ENCODE measurements around the gene MACROH2A2. TPM values are rescaled to one million over a fixed set of nuclear protein-coding genes. Genes with fewer than 3 reads are reported as not detected.
"Not testable (repeated sequence)": the region's sequence is repeated elsewhere in the genome, so short reads cannot be mapped to it uniquely, and the experiment has no call there.

MACROH2A2 gene
- total and polyA plus RNA-seq, 8 donors: 6.7 to 19.3 (median 9.8) TPM

DNA sequence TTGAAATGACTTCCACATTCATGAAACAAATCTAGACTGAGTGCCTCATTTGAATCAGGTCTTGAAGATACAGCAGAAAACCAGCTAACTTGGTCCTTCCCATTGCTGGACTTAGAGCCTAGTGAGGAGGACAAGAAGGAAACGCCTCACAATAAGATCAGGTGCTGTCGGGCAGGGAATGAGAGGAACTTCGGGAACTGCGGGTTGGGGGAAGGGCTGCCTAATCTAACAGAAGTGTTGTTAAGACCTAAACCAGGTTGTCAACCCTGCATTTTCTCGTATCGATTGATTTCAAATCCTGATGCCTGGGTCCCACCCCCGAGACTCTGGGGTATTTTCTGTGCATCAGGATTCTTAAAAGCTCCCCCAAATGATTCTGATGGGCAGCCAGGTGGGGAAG is 26.3 kb downstream of the MACROH2A2 start:
- Histone ChIP-seq H3K27ac (no peak overlapping the region), H3K27me3 (no peaks in the 10 kb centered on the region), H3K4me1 (no peaks in the 10 kb centered on the region), H3K4me3 (no peak overlapping the region), H3K36me3 (peaks cover 0 to 13% (median 3%) of the 10 kb centered on the region in 4 donors), H3K9me3 (no peaks in the 10 kb centered on the region)
- DNase-seq: no peak
- intact Hi-C loops (cut with DNase I; ENCODE audit: low total_unique reads): no loop called here
- 84 to 94% (median 93%) methylated on average over 7 of the region's 7 CpGs for WGBS, 5 donors
- TF ChIP-seq POLR2AphosphoS5 (IDR thresholded peaks at IDR 0.05) (no peak), POLR2A (IDR thresholded peaks at IDR 0.05) (no peak), EP300 (IDR thresholded peaks at IDR 0.05) (no peak)
- TF ChIP-seq, protein P1, sequence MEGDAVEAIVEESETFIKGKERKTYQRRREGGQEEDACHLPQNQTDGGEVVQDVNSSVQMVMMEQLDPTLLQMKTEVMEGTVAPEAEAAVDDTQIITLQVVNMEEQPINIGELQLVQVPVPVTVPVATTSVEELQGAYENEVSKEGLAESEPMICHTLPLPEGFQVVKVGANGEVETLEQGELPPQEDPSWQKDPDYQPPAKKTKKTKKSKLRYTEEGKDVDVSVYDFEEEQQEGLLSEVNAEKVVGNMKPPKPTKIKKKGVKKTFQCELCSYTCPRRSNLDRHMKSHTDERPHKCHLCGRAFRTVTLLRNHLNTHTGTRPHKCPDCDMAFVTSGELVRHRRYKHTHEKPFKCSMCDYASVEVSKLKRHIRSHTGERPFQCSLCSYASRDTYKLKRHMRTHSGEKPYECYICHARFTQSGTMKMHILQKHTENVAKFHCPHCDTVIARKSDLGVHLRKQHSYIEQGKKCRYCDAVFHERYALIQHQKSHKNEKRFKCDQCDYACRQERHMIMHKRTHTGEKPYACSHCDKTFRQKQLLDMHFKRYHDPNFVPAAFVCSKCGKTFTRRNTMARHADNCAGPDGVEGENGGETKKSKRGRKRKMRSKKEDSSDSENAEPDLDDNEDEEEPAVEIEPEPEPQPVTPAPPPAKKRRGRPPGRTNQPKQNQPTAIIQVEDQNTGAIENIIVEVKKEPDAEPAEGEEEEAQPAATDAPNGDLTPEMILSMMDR (IDR thresholded peaks at IDR 0.05): no peak

DNA sequence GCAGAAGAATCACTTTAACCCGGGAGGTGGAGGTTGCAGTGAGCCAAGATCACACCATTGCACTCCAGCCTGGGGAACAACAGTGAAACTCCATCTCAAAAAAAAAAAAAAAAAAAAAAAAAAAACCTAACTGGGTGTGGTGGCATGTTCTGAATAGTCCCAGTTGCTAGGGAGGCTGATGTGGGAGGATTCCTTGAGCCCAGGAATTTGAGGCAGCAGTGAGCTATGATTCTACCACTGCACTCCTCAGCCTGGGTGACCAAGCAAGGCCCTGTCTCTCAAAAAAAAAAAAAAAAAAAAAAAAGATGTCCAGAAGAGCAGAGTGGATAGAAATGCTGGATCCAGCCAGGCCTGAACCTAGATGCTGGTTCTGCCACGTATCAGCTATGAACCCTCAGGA is 28.1 kb downstream of the MACROH2A2 start:
- WGBS, 5 donors: 91 to 100% (median 93%) methylated on average over 2 of the region's 2 CpGs
- intact Hi-C loops (cut with DNase I; ENCODE audit: low total_unique reads); H3K4me1 ChIP-seq; H3K27me3 ChIP-seq; H3K36me3 ChIP-seq; H3K27ac ChIP-seq; H3K4me3 ChIP-seq; DNase-seq; H3K9me3 ChIP-seq: not testable (repeated sequence)

DNA sequence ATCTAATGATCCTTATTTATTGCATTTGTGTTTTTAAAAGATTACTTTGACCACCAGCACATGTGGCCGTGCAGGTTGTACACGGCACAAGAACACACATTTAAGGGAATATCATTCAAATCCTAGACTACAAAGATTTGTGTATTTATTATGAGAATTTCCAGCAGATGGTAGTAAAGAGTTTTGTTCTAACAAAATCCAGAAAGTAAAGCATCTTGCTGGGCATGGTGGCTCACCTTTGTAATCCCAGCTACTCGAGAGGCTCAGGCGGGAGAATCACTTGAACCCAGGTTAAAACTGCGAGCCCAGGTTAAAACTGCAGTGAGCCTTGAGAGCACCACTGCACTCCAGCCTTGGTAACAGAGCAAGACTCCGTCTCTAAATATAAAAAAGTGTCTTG is 31.5 kb downstream of the MACROH2A2 start:
- TF ChIP-seq POLR2A (IDR thresholded peaks at IDR 0.05) (no peak), POLR2AphosphoS5 (IDR thresholded peaks at IDR 0.05) (no peak), EP300 (IDR thresholded peaks at IDR 0.05) (no peak)
- TF ChIP-seq, protein P1 (IDR thresholded peaks at IDR 0.05): no peak
- WGBS, 5 donors: 87 to 95% (median 91%) methylated on average over 6 of the region's 6 CpGs
- intact Hi-C loops (cut with DNase I; ENCODE audit: low total_unique reads): no loop called here
- H3K4me1 ChIP-seq: no peaks in the 10 kb centered on the region
- no peak overlapping the region for H3K4me3 ChIP-seq
- no peak for DNase-seq
- no peaks in the 10 kb centered on the region for H3K27me3 ChIP-seq
- H3K27ac ChIP-seq: no peak overlapping the region
- no peaks in the 10 kb centered on the region for H3K9me3 ChIP-seq
- H3K36me3 ChIP-seq: peaks cover 0 to 3% (median under 1%) of the 10 kb centered on the region in 4 donors

DNA sequence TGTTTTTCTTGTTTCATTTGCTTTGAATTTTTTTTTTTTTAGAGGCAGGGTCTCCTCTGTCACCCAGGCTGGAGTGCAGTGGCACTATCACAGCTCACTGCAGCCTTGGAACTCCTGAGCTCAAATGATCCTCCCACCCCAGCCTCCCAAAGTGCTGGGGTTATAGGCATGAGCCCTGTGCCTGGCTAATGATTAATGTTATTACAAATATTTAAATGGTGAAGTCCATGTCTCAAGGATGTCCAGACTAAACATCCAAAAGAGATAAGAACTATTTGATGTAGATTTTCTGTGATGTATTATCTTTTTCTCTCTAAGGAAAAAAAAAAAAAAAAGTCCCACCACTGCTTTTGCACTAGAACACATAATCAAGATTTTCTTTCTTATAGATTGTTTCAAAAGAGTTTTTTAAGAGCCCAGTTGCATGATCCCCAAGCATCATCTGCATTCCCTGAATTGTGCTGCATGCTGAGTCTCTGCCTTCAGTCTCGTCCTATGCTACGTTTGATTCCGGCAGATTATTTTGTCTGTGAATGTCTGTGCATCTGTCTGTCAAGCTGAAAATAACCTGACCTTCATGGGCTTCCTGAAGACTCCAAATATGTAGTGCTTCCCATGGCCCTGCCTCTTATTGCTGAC is 33.4 kb downstream of the MACROH2A2 start:
- H3K9me3 ChIP-seq: no peaks in the 10 kb centered on the region
- H3K4me3 ChIP-seq: no peak overlapping the region
- peaks cover 0 to 19% (median 2%) of the 10 kb centered on the region in 4 donors for H3K36me3 ChIP-seq
- 83 to 95% (median 87%) methylated on average over 3 of the region's 3 CpGs for WGBS, 5 donors
- H3K4me1 ChIP-seq: no peaks in the 10 kb centered on the region
- H3K27me3 ChIP-seq: no peaks in the 10 kb centered on the region
- intact Hi-C loops (cut with DNase I; ENCODE audit: low total_unique reads): no loop called here
- no peak for DNase-seq
- no peak overlapping the region for H3K27ac ChIP-seq
- no peak for TF ChIP-seq POLR2AphosphoS5 (IDR thresholded peaks at IDR 0.05)
- TF ChIP-seq POLR2A (IDR thresholded peaks at IDR 0.05): no peak
- TF ChIP-seq, protein P1 (IDR thresholded peaks at IDR 0.05): no peak
- TF ChIP-seq EP300 (IDR thresholded peaks at IDR 0.05): no peak

DNA sequence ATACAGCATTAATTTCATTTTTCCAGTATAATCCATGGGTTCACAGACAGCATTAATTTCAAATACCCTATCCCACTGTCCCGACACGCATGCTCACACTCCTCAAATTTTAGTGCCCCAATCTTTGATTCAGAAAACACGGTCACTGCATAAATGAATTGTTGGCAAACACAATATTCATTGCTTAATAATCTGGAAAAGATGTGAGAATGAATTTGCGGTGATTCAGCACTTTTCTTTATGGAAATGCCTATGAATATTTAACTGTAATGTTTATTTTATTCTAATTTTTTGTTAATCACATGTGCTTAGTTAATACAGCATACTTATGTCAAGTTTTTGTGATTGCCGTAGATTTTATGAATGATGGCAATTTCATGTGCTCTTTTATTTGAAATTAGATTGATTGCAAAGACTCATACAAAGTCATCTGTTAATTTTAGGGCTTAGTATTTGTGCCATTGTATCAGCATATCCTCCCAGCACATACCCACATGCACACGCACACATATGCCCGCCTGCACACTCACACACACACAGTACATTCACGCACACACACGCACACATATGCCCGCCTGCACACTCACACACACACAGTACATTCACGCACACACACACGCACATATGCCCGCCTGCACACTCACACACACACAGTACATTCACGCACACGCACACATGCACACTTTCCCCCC is 35.1 kb downstream of the MACROH2A2 start:
- no peaks in the 10 kb centered on the region for H3K4me1 ChIP-seq
- no peak overlapping the region for H3K4me3 ChIP-seq
- no peaks in the 10 kb centered on the region for H3K9me3 ChIP-seq
- WGBS, 5 donors: 91 to 96% (median 94%) methylated on average over 15 of the region's 15 CpGs
- DNase-seq: no peak
- intact Hi-C loops (cut with DNase I; ENCODE audit: low total_unique reads): no loop called here
- TF ChIP-seq POLR2A (IDR thresholded peaks at IDR 0.05): no peak
- TF ChIP-seq EP300 (IDR thresholded peaks at IDR 0.05): no peak
- TF ChIP-seq, protein P1 (IDR thresholded peaks at IDR 0.05): no peak
- H3K36me3 ChIP-seq: peaks cover 0 to 36% (median 12%) of the 10 kb centered on the region in 4 donors
- no peak overlapping the region for H3K27ac ChIP-seq
- H3K27me3 ChIP-seq: no peaks in the 10 kb centered on the region
